ENCODE measurements around the gene FAF2. TPM values are rescaled to one million over a fixed set of nuclear protein-coding genes. Genes with fewer than 3 reads are reported as not detected.

The FAF2 gene, protein sequence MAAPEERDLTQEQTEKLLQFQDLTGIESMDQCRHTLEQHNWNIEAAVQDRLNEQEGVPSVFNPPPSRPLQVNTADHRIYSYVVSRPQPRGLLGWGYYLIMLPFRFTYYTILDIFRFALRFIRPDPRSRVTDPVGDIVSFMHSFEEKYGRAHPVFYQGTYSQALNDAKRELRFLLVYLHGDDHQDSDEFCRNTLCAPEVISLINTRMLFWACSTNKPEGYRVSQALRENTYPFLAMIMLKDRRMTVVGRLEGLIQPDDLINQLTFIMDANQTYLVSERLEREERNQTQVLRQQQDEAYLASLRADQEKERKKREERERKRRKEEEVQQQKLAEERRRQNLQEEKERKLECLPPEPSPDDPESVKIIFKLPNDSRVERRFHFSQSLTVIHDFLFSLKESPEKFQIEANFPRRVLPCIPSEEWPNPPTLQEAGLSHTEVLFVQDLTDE
- total RNA-seq (2014; rRNA removed; shearing (Covaris generic)): 48.2 and 48.7 TPM in 2 replicates

DNA sequence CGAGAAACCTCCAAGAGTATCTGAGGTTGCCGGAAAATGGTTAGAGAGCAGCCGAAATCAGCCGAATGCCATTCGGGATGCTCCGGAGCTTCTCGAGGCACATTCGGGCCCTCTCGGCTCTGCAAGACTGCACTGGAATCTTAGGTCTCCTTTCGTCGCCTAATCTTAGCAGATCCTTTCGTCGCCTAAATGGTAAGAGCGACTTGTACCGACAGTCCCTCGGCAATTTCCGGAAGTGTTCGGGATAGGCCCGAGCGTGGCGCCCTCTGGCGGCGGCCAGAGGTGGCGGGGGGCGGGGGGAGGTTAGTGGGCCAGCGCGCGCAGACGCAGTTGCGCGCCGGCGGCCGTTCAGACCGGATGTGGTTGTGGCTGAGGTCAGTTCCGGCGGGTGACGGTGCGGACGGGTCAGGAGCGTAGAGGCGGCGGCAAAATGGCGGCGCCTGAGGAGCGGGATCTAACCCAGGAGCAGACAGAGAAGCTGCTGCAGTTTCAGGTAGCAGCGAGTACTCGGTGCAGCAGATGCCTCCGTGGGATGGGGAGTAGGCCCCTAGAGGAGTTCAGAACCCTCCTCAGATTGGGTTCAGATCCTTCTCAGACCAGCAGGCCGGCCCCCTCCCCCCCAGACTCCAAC lies at the start of gene FAF2:
TSS of gene FAF2 (plus strand) at position 408 of the 631 bp plus-strand sequence. CDS start at position 431, 23 bp downstream.

DNA sequence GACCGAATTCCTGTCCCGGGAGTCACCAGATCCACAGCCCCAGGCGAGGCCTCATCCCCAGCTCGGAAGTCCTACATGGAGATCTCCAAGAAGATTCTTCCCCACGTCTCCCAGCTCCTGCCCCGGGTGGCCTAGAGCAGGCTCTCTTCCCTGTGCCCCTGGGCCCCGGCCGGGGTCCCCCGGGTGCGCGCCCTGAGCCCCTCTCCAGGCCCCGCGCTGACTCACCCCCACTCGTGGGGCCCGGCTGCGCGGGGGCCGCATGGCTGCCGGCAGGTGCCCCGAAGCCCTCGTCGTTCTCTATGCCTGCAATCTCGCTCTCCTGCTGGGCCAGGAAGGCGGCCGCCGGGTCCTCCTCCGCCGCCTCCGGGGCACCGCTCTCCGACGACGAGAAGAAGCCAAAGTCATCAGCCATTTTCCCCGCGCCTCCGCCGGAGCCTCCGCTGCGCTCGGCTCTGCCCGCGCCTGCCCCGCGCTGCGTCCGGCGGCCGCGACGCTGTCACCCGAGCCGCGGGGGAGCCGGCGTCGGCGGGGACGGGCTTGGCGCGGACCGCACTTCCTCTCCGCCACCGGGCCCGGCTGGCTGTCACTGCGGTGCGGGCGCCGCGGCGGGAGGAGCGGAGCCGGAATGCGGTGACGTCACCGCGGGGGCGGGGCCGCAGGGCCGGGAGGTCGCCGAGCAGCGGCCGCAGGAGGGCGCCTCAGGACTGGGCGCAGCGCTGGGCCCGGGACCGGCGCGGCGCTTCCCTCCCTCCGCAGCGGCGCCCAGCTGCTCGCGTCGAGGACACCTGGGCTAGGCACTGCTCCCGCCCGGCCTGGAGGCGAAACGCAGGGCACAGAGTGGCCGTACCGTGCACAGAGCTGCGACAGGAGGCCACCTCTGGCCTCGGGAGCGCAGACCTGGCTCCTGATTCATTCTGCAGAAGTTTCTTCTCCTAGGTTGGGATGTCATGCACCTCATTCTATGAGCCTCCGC lies 31.9 kb upstream of the FAF2 start, which contains the start of gene CLTB:
TSS of gene CLTB (minus strand) at position 588 of the 973 bp plus-strand sequence. CDS start at position 412, 176 bp downstream.

DNA sequence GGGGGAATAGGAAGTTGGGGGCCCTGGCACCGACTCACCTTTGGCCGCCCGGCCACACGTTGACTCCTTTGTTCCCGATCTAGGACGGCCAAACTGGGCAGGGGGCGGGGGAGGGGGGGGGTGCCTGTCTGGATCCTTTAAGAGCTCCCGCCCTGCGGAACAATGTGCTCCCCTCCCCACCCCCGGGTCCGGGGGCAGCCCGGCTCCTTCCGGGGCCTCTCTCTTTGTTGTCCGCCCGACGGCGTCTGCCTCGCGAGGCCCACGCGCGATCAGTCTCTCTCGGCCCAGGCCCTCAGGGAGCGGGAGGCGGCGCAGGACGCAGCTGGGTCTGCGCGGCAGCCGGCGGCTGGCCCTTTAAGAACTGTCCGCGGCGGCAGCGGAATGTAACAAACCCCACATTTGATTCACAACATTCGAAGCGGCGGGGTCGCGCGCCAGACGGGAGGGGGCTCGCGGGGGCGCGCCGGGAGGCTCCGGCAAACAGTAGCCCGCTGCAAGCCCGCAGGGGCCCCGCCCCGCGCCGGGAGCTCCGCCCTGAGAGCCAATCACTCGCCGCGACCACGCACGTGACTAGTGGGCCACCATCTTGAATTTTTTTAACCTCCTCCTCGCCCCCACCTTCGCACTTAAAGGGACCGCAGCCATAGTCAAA lies 88.8 kb downstream of the FAF2 start, which contains the start of gene RNF44:
TSS of gene RNF44 (minus strand) at position 501 of the 652 bp plus-strand sequence. CDS start 4,930 bp downstream, outside the sequence.

DNA sequence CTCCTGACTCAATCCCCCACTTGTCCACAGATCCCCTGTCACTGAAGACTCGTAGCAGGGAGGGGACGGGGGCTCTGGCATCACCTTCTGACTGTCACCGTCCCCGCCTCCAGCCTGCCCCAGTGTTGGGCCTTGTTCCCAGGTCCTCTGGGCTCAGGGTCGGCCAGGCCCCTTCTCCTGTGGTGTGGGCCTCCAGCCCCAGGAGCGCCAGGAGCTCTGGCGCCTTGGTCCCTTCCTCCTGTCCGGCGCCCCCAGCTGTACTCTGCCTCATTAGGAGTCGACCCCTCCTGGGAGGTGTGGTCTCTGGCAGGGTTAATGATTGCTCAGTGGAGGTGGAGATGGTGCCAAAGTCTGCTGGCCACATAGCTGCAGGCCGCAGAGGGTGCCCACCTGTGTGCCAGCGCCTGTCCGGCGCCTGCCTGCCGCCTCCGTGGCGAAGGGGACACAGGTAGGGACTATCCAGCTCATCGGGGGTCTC lies 100.8 kb downstream of the FAF2 start, which contains the start of gene CDHR2:
TSS of gene CDHR2 (plus strand) at position 376 of the 478 bp plus-strand sequence. CDS start 16,011 bp downstream, outside the sequence.

Small RNA genes lying within 50 kb of the gene (small RNA-seq; reads per million reads assigned to genes)
- gene AC010297.1 (not detected), gene RF00019 (not detected), gene RN7SL684P (not detected)

Other genes with a start within 250 kb of the FAF2 start
- 14.3 and 16.0 TPM in 2 replicates for gene SIMC1, start 210.0 kb upstream of the FAF2 start, total RNA-seq (2014; rRNA removed; shearing (Covaris generic))
- gene KIAA1191, start 86.6 kb upstream of the FAF2 start, total RNA-seq (2014; rRNA removed; shearing (Covaris generic)): 46.6 and 53.0 TPM in 2 replicates
- gene ARL10, start 82.9 kb upstream of the FAF2 start, total RNA-seq (2014; rRNA removed; shearing (Covaris generic)): 0.30 and 1.4 TPM in 2 replicates
- 162 and 174 TPM in 2 replicates for gene NOP16, start 59.8 kb upstream of the FAF2 start, total RNA-seq (2014; rRNA removed; shearing (Covaris generic))
- 75.3 and 99.4 TPM in 2 replicates for gene HIGD2A, start 59.6 kb upstream of the FAF2 start, total RNA-seq (2014; rRNA removed; shearing (Covaris generic))
- gene CLTB, start 31.8 kb upstream of the FAF2 start, total RNA-seq (2014; rRNA removed; shearing (Covaris generic)): 131 and 132 TPM in 2 replicates
- 19.6 and 22.2 TPM in 2 replicates for gene RNF44, start 89.0 kb downstream of the FAF2 start, total RNA-seq (2014; rRNA removed; shearing (Covaris generic))
- gene CDHR2, start 101.0 kb downstream of the FAF2 start, total RNA-seq (2014; rRNA removed; shearing (Covaris generic)): not detected in 2 replicates
- gene GPRIN1, start 161.8 kb downstream of the FAF2 start, total RNA-seq (2014; rRNA removed; shearing (Covaris generic)): 10.1 and 11.0 TPM in 2 replicates
- not detected in 2 replicates for gene SNCB, start 182.1 kb downstream of the FAF2 start, total RNA-seq (2014; rRNA removed; shearing (Covaris generic))
- not detected in 2 replicates for gene EIF4E1B, start 182.3 kb downstream of the FAF2 start, total RNA-seq (2014; rRNA removed; shearing (Covaris generic))
- 11.9 and 13.4 TPM in 2 replicates for gene TSPAN17, start 199.1 kb downstream of the FAF2 start, total RNA-seq (2014; rRNA removed; shearing (Covaris generic))

All from A375 (cell line).